Loucy (cell line): ENCODE data around the gene SLC35B1.

Experiments
- EZH2phosphoT487 ChIP-seq: fragments of 200-600 bp; IDR thresholded peaks from 2 replicates; pipeline ENCODE4 v1.6.1; 2018; ENCODE audit warnings: antibody characterized with exemption, mild to moderate bottlenecking, moderate library complexity, borderline replicate concordance
- TF ChIP-seq, protein P1 (sequence below): fragments of 200-600 bp; sonication (generic); conservative IDR thresholded peaks from 2 replicates; pipeline ENCODE4 v1.5.1; 2014; ENCODE audit warnings: mild to moderate bottlenecking, antibody characterized with exemption, low read length

DNA sequence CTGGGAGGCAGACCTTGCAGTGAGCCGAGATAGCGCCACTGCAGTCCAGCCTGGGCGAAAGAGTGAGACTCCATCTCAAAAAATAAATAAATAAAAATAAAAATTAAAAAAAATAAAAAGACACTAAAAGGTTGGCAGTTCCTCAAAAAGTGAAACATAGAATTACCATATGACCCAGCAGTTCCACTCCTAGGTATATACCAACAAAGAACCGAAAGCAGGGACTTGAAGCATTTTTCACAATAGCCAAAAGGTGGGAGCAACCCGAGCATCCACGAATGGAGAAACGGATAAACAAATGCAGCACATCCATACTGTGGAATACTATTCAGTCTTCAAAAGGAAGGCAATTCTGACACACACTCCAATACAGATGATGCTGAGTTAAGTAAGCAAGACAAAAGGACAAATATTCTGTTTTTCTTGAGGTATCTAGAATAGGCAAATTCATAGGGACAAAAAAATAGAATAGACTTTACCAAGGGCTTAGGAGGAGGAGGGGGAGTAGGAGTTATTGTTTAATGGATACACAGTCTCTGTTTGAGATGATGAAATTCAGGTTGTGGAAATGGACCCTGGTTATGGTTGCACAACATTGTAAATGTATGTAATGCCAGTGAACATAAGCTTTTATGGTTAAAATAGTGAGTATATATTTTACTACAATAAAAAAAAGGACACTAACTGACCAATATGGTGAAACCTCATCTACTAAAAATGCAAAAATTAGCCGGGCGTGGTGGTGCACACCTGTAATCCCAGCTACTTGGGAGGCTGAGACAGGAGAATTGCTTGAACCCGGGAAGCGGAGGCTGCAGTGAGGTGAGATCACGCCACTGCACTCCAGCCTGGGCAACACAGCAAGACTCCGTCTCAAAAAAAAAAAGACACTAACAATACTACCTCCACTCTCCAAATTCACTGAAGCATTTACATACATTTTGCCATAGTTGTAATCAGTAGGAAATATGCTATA, 27.0 kb upstream of the SLC35B1 start:
- TF ChIP-seq, protein P1, sequence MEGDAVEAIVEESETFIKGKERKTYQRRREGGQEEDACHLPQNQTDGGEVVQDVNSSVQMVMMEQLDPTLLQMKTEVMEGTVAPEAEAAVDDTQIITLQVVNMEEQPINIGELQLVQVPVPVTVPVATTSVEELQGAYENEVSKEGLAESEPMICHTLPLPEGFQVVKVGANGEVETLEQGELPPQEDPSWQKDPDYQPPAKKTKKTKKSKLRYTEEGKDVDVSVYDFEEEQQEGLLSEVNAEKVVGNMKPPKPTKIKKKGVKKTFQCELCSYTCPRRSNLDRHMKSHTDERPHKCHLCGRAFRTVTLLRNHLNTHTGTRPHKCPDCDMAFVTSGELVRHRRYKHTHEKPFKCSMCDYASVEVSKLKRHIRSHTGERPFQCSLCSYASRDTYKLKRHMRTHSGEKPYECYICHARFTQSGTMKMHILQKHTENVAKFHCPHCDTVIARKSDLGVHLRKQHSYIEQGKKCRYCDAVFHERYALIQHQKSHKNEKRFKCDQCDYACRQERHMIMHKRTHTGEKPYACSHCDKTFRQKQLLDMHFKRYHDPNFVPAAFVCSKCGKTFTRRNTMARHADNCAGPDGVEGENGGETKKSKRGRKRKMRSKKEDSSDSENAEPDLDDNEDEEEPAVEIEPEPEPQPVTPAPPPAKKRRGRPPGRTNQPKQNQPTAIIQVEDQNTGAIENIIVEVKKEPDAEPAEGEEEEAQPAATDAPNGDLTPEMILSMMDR, result no peak
- no peak for TF ChIP-seq EZH2phosphoT487
